GM18951 (cell line): ENCODE data around the gene HFE.
"Not testable (repeated sequence)": the region's sequence is repeated elsewhere in the genome, so short reads cannot be mapped to it uniquely, and the experiment has no call there.

Experiments used
- POLR2A ChIP-seq: IDR thresholded peaks from 4 replicates; pipeline ENCODE4 v1.6.1; 2011; ENCODE audit warnings: mild to moderate bottlenecking; ENCODE audit not compliant: insufficient read length, insufficient read depth; ENCODE audit errors: extremely low read depth
- in situ Hi-C: fragments of 300-500 bp; cut with MboI; formaldehyde crosslinking; loops from one replicate; pipeline ENCODE4 v1.12.0; 2022; ENCODE audit warnings: low sequenced_read_pairs, mixed read lengths, inconsistent platforms; ENCODE audit not compliant: unreplicated experiment

The HFE gene

DNA sequence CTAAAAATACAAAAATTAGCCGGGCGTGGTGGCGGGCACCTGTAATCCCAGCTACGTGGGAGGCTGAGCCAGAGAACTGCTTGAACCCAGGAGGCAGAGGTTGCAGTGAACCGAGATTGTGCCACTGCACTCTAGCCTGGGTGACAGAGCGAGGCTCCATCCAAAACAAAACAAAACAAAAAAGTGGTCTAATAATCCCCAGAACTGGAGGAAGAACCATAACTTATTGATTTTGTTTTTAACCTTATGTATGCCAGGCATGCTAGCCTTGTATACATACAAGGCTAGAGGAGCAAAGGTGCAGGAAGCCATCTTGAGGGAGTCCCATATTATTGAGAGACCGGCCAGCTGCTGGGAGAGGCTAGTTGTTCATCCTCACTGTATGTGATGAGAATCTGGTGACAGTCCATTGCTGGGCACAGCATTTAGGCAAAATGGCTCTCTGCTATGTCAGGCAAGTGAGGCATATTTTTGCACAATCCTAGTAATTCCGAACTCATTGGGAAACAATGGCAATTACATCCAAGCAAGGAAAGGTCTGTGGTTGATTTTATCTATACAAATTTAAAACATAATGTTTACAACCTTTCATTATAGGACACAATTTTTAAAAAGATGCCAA is 18.0 kb downstream of the HFE start:
- in situ Hi-C loops: no loop called here
- no peak for TF ChIP-seq POLR2A

GRCh38 chr6:26105842-26106241 is 18.6 kb downstream of the HFE start:
- in situ Hi-C loops: no loop called here
- no peak for TF ChIP-seq POLR2A

- in situ Hi-C loops: no loop called here
- no peak for TF ChIP-seq POLR2A
Observed at GRCh38 chr6:26107935-26108334, 20.7 kb downstream of the HFE start.

DNA sequence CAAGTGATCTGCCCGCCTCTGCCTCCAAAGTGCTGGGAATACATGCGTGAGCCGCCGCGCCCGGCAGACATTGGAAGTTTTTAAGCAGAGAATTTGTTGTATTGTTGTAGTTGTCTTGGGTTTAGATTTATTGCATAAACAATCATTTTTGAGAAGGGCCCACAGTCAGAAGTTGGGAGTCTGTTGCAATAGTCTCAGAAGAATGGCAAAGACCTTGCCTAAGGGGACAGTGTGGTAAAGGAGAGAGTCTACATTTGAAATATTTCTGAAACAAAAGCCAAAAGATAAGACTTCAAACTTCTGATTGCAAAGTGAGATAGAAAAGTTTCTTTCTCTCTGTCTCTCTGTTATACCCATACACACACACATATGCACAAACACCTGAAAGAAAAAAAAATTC is 22.5 kb downstream of the HFE start:
- TF ChIP-seq POLR2A: no peak
- in situ Hi-C loops: no loop called here

DNA sequence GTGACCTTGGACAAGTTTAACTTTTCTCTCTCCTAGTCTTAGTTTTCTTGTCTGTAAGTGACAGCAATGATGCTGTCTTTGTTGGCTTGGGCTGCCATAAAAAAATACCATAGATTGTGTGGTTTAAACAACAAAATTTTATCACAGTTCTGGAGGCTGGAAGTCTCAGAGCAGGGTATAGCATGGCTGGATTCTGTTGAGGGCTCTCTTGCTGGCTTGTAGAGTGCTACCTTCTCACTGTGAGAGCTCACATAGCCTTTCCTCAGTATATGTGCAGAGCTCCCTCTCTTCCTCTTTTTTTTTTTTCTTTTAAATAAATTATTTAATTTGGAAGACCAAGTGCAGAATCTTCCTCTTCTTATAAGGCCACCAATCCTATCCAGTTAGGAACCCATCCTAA is 26.3 kb downstream of the HFE start:
- in situ Hi-C loops: no loop called here
- TF ChIP-seq POLR2A: no peak

DNA sequence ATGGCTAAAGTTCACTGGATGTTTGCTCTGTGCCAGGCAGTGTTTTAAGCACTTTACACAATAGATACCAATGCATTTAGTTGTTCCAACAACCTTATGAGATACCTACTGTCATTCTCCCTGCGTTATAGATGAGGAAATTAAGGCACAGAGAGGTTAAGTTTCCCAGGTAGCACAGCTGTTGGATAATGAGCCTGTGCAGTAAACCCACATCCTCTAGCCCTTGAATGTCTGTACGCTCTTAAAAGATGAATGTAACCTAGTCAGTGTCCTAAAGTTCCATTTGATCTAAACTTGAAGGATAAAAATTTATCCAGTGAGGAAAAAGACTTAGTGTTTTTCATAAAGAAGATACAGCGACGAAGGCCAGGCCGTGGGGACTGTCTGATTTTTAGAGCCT is 28.0 kb downstream of the HFE start:
- in situ Hi-C loops: no loop called here

DNA sequence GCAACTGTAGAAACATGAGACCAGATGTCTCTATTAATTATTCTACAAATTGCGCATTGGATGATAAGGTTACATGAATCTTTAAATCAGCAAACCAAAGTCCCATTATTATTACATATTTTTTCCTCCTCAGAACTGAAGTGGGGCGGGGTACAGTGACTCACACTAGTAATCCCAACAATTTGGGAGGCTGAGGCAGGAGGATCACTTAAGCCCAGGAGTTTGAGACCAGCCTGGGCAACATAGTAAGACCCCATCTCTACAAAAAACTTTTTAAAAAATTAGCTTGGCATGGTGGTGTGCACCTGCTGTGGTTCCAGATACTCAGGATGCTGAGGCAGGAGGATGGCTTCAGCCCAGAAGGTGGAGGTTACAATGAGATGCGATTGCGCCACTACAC is 29.0 kb downstream of the HFE start:
- no peak for TF ChIP-seq POLR2A
- in situ Hi-C loops: no loop called here

More for the DNA sequence above, 28.0 kb downstream of the HFE start:
- no peak for TF ChIP-seq POLR2A

DNA sequence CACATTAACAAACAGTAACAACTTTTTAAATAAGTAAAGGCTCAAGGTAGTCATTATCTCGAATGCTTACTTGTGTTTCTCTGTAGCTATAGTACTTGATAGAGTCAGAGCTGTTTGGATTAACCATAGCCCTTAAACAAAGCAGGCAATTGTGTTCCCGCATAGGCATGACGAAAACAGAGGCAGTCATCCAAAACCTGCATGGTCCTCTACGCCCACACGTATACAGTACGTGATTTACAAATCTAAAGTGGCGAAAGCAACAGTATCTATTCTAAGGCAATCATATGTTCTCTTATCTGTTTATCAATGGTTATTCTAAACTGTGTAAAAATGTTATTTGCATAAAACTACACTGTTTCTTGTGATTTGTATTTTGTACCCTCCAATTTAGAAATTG is 31.8 kb downstream of the HFE start:
- TF ChIP-seq POLR2A: no peak
- in situ Hi-C loops: no loop called here

GRCh38 chr6:26120115-26120514 is 32.9 kb downstream of the HFE start:
- in situ Hi-C loops: not testable (repeated sequence)

GRCh38 chr6:26120807-26121140 is 33.5 kb downstream of the HFE start:
- in situ Hi-C loops: no loop called here
- TF ChIP-seq POLR2A: no peak

GRCh38 chr6:26121141-26122004 is 34.1 kb downstream of the HFE start:
- TF ChIP-seq POLR2A: no peak
- in situ Hi-C loops: no loop called here

DNA sequence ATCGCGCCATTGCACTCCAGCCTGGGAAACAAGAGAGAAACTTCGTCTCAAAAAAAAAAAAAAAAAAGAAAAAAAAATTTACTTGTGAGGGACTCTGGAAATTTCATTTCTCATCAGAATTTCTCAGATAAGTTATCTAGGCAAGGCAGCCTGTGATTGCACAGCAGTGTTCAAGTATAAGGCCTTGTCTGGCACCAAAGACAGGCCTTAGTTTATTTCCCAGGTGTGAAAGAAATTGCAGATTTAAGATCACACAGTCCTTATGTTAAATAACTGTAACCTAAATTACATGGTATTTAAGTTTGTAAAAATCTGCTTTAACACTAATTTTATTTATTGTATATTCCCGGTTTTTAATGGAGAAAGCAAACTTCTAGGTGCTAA is 34.8 kb downstream of the HFE start:
- TF ChIP-seq POLR2A: no peak
- in situ Hi-C loops: no loop called here

- no peak for TF ChIP-seq POLR2A
- in situ Hi-C loops: no loop called here
Observed at GRCh38 chr6:26122402-26122792, 35.2 kb downstream of the HFE start.
